ENCODE measurements around the gene LITAF.

DNA sequence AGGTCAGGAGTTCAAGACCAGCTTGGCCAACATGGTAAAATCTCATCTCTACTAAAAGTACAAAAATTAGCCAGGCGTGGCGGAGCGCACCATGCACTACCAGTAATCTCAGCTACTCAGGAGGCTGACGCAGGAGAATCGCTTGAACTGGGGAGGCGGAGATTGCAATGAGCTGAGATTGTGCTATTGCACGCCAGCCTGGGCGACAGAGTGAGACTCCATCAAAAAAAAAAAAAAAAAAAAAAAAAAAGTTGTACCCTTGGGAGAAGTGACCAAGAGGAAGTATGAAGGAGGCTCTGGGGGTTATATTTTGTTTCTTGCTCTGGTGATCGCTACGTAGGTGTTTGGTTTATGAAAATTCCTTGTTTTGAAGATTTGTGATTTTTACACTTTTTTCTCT, 66.3 kb downstream of the LITAF start:
- TF ChIP-seq, protein P1, sequence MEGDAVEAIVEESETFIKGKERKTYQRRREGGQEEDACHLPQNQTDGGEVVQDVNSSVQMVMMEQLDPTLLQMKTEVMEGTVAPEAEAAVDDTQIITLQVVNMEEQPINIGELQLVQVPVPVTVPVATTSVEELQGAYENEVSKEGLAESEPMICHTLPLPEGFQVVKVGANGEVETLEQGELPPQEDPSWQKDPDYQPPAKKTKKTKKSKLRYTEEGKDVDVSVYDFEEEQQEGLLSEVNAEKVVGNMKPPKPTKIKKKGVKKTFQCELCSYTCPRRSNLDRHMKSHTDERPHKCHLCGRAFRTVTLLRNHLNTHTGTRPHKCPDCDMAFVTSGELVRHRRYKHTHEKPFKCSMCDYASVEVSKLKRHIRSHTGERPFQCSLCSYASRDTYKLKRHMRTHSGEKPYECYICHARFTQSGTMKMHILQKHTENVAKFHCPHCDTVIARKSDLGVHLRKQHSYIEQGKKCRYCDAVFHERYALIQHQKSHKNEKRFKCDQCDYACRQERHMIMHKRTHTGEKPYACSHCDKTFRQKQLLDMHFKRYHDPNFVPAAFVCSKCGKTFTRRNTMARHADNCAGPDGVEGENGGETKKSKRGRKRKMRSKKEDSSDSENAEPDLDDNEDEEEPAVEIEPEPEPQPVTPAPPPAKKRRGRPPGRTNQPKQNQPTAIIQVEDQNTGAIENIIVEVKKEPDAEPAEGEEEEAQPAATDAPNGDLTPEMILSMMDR (IDR thresholded peaks at IDR 0.05) = no peak
- TF ChIP-seq JUND (IDR thresholded peaks at IDR 0.05) (no peak), RXRA (IDR thresholded peaks at IDR 0.05; ENCODE audit: borderline replicate concordance, low read depth) (no peak)
- TF ChIP-seq, protein P2, sequence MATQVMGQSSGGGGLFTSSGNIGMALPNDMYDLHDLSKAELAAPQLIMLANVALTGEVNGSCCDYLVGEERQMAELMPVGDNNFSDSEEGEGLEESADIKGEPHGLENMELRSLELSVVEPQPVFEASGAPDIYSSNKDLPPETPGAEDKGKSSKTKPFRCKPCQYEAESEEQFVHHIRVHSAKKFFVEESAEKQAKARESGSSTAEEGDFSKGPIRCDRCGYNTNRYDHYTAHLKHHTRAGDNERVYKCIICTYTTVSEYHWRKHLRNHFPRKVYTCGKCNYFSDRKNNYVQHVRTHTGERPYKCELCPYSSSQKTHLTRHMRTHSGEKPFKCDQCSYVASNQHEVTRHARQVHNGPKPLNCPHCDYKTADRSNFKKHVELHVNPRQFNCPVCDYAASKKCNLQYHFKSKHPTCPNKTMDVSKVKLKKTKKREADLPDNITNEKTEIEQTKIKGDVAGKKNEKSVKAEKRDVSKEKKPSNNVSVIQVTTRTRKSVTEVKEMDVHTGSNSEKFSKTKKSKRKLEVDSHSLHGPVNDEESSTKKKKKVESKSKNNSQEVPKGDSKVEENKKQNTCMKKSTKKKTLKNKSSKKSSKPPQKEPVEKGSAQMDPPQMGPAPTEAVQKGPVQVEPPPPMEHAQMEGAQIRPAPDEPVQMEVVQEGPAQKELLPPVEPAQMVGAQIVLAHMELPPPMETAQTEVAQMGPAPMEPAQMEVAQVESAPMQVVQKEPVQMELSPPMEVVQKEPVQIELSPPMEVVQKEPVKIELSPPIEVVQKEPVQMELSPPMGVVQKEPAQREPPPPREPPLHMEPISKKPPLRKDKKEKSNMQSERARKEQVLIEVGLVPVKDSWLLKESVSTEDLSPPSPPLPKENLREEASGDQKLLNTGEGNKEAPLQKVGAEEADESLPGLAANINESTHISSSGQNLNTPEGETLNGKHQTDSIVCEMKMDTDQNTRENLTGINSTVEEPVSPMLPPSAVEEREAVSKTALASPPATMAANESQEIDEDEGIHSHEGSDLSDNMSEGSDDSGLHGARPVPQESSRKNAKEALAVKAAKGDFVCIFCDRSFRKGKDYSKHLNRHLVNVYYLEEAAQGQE (IDR thresholded peaks at IDR 0.05; ENCODE audit: low read depth, low read length) = no peak

Data from SK-N-SH (cell line).